AG04450 (cell line): ENCODE results near the gene ITPK1. TPM values are rescaled to one million over a fixed set of nuclear protein-coding genes. Genes with fewer than 3 reads are reported as not detected.
"Not testable (repeated sequence)": the region's sequence is repeated elsewhere in the genome, so short reads cannot be mapped to it uniquely, and the experiment has no call there.

Source experiments
- CTCF ChIA-PET: fragments of 300-600, 350-600 bp; formaldehyde crosslinking; extraction: SDS; loops from one replicate; lab custom pipeline; 2022; ENCODE audit warnings: antibody characterized with exemption, inconsistent platforms; lab: Charles Lee
- POLR2A ChIA-PET: fragments of 350-600 bp; formaldehyde crosslinking; extraction: SDS; loops from one replicate; lab custom pipeline; 2021; ENCODE audit warnings: antibody characterized with exemption, inconsistent platforms; lab: Yijun Ruan, JAX
- DNase-seq: peaks from one replicate; pipeline ENCODE4 v3.0.0-alpha.2; 2011; ENCODE audit warnings: low read depth, low spot score
- H3K27ac ChIP-seq: one replicate; pipeline ENCODE4 v1.5.1; 2012; ENCODE audit warnings: low read depth, low read length, control low read depth
- H3K27me3 ChIP-seq: one replicate; pipeline ENCODE4 v1.6.0; 2012; ENCODE audit warnings: low read length; ENCODE audit not compliant: control insufficient read depth, insufficient read depth
- H3K4me3 ChIP-seq: 2 replicates; pipeline ENCODE4 v1.5.1; 2011; ENCODE audit warnings: mild to moderate bottlenecking, low read depth, low read length, control low read depth
- H3K9me3 ChIP-seq: 2 replicates; pipeline ENCODE4 v1.5.1; 2012; ENCODE audit warnings: low read length; ENCODE audit not compliant: control insufficient read depth, insufficient read depth
- CTCF ChIP-seq: IDR thresholded peaks from 2 replicates; pipeline ENCODE4 v1.5.1; 2011; ENCODE audit warnings: low read depth, low read length, control low read depth, inconsistent platforms
- polyA minus RNA-seq: library from RNA; depleted of rRNA, polyadenylated mRNA; stranded (reverse); fragments of >200 nt; gene quantifications from 2 replicates; pipeline ENCODE4 v1.2.3, GENCODE V29; 2011; rRNA and poly(A)+ RNA removed
- polyA plus RNA-seq: library from polyadenylated mRNA; depleted of rRNA; stranded (reverse); fragments of >200 nt; gene quantifications from 2 replicates; pipeline ENCODE4 v1.2.3, GENCODE V29; 2011; rRNA removed

The ITPK1 gene
- polyA plus RNA-seq (13.6 and 19.4 TPM in 2 replicates), polyA minus RNA-seq (53.6 and 79.8 TPM in 2 replicates)

GRCh38 chr14:93115821-93116675, at the start of gene ITPK1:
TSS of gene ITPK1 (minus strand) at chr14:93115925. CDS start at chr14:93115163, 762 bp downstream.
- DNase-seq = no peak
- CTCF ChIA-PET = interaction anchor here (0.6 to 5.1 kb wide), 13 partner anchors 11 to 164 kb away, joined by 3 to 84 read pairs (median 7); no protein-coding TSS in a partner anchor
- POLR2A ChIA-PET = interaction anchor here (1.2 kb wide), 1 partner anchor 69 kb away, joined by 5 read pairs; the partner anchor contains the start of genes LYSET and MOAP1
- no peaks in the 10 kb centered on the region for H3K9me3 ChIP-seq
- H3K27ac ChIP-seq = peak within 1 kb of the TSS; percentile 75
- peaks cover 3% of the 10 kb centered on the region for H3K27me3 ChIP-seq
- no peak for TF ChIP-seq CTCF
- H3K4me3 ChIP-seq = peak within 1 kb of the TSS; percentile 74

- no peak for DNase-seq
- POLR2A ChIA-PET = no interaction called here
- no peak overlapping the region for H3K4me3 ChIP-seq
- H3K9me3 ChIP-seq = no peaks in the 10 kb centered on the region
- CTCF ChIA-PET = interaction anchor here (1.2 to 1.7 kb wide), 3 partner anchors 50 to 211 kb away, joined by 4 to 8 read pairs (median 4); no protein-coding TSS in a partner anchor
- no peak for TF ChIP-seq CTCF
- no peak overlapping the region for H3K27ac ChIP-seq
- no peaks in the 10 kb centered on the region for H3K27me3 ChIP-seq
Observed at GRCh38 chr14:93163564-93163963, 47.8 kb upstream of the ITPK1 start.

GRCh38 chr14:93161411-93161940, 45.8 kb upstream of the ITPK1 start:
- Histone ChIP-seq H3K27me3 (no peaks in the 10 kb centered on the region), H3K9me3 (no peaks in the 10 kb centered on the region), H3K27ac (no peak overlapping the region), H3K4me3 (no peak overlapping the region)
- TF ChIP-seq CTCF = no peak
- ChIA-PET CTCF (interaction anchor here (1.0 to 2.7 kb wide), 4 partner anchors 8 to 50 kb away, joined by 3 to 14 read pairs (median 3); no protein-coding TSS in a partner anchor), POLR2A (no interaction called here)
- no peak for DNase-seq

- CTCF ChIA-PET = interaction anchor here (0.6 to 2.7 kb wide), 11 partner anchors 9 to 217 kb away, joined by 3 to 14 read pairs (median 4); no protein-coding TSS in a partner anchor
- POLR2A ChIA-PET = no interaction called here
- Histone ChIP-seq H3K27me3 (no peaks in the 10 kb centered on the region), H3K4me3 (no peak overlapping the region), H3K9me3 (no peaks in the 10 kb centered on the region), H3K27ac (no peak overlapping the region)
- DNase-seq = no peak
- TF ChIP-seq CTCF = peak; percentile 51
Observed at GRCh38 chr14:93160353-93160801, 44.7 kb upstream of the ITPK1 start.

GRCh38 chr14:93159625-93160352, 44.1 kb upstream of the ITPK1 start:
- POLR2A ChIA-PET, H3K9me3 ChIP-seq, DNase-seq, H3K27me3 ChIP-seq, H3K27ac ChIP-seq, H3K4me3 ChIP-seq: not testable (repeated sequence)
- CTCF ChIA-PET = interaction anchor here (0.6 to 2.7 kb wide), 7 partner anchors 17 to 216 kb away, joined by 3 to 14 read pairs (median 8); no protein-coding TSS in a partner anchor

GRCh38 chr14:93158349-93158748, 42.6 kb upstream of the ITPK1 start:
- DNase-seq, CTCF ChIA-PET, H3K27ac ChIP-seq, H3K4me3 ChIP-seq, H3K27me3 ChIP-seq, H3K9me3 ChIP-seq, POLR2A ChIA-PET: not testable (repeated sequence)
